Activated naive CD4-positive, alpha-beta T cell treated with anti-CD3 and anti-CD28 coated beads for 36 hours (primary cell): Measurements from ENCODE around the gene PTP4A2. TPM values are rescaled to one million over a fixed set of nuclear protein-coding genes. Genes with fewer than 3 reads are reported as not detected.
"Not testable (repeated sequence)": the region's sequence is repeated elsewhere in the genome, so short reads cannot be mapped to it uniquely, and the experiment has no call there.

ENCODE experiments used
- CTCF ChIA-PET: fragments of 350-600 bp; sonication (Branson Sonifier 250); formaldehyde crosslinking; loops from one replicate; lab custom pipeline; 2021; ENCODE audit warnings: antibody characterized with exemption; lab: Charles Lee
- DNase-seq: peaks from one replicate; pipeline ENCODE4 v3.0.0-alpha.2; 2020
- H3K27ac Mint-ChIP-seq: one replicate; pipeline ENCODE4 v1.8.0; 2021; ENCODE audit warnings: mild to moderate bottlenecking, mixed read lengths
- H3K27me3 Mint-ChIP-seq: one replicate; pipeline ENCODE4 v1.8.0; 2021; ENCODE audit warnings: low read depth, mixed read lengths
- H3K36me3 Mint-ChIP-seq: one replicate; pipeline ENCODE4 v1.8.0; 2021; ENCODE audit warnings: low read depth, mixed read lengths
- H3K4me1 Mint-ChIP-seq: one replicate; pipeline ENCODE4 v1.8.0; 2021; ENCODE audit warnings: low read depth, mixed read lengths
- H3K4me3 Mint-ChIP-seq: one replicate; pipeline ENCODE4 v1.8.0; 2021; ENCODE audit warnings: mild to moderate bottlenecking, moderate library complexity, mixed read lengths
- H3K9me3 Mint-ChIP-seq: one replicate; pipeline ENCODE4 v1.8.0; 2021; ENCODE audit warnings: mixed read lengths
- intact Hi-C: fragments of 100-400 bp; cut with micrococcal nuclease; formaldehyde crosslinking; loops from one replicate; pipeline ENCODE4 v1.15.1; 2023
- total RNA-seq, 2 experiments: library from RNA; stranded (reverse); gene quantifications; one replicate each; pipeline ENCODE4 v1.2.3, GENCODE V29; 2021

PTP4A2 gene
- total RNA-seq, 2 experiments from 2014 or later, result 240 to 263 TPM

GRCh38 chr1:31902510-31902860 is 35.7 kb downstream of the PTP4A2 start:
- Mint-ChIP-seq H3K27ac (no peak overlapping the region), H3K4me1 (peaks cover 20% of the 10 kb centered on the region), H3K4me3 (no peak overlapping the region), H3K27me3 (no peaks in the 10 kb centered on the region), H3K36me3 (peaks cover 10% of the 10 kb centered on the region), H3K9me3 (no peaks in the 10 kb centered on the region)
- intact Hi-C loops, result no loop called here
- CTCF ChIA-PET, result interaction anchor here (1.5 kb wide), 1 partner anchor 9 kb away, joined by 4 read pairs; no protein-coding TSS in a partner anchor
- no peak for DNase-seq

GRCh38 chr1:31901838-31902509 is 36.2 kb downstream of the PTP4A2 start:
- Mint-ChIP-seq H3K36me3 (peaks cover 8% of the 10 kb centered on the region), H3K4me1 (peaks cover 20% of the 10 kb centered on the region), H3K9me3 (no peaks in the 10 kb centered on the region), H3K27ac (no peak overlapping the region), H3K4me3 (no peak overlapping the region), H3K27me3 (no peaks in the 10 kb centered on the region)
- no peak for DNase-seq
- intact Hi-C loops, result no loop called here
- CTCF ChIA-PET, result interaction anchor here (1.0 to 1.5 kb wide), 2 partner anchors 10 to 56 kb away, joined by 3 to 4 read pairs; no protein-coding TSS in a partner anchor

- no peak for DNase-seq
- CTCF ChIA-PET, result interaction anchor here (1.0 kb wide), 1 partner anchor 57 kb away, joined by 3 read pairs; no protein-coding TSS in a partner anchor
- H3K9me3 Mint-ChIP-seq, result no peaks in the 10 kb centered on the region
- H3K4me3 Mint-ChIP-seq, result no peak overlapping the region
- peaks cover 20% of the 10 kb centered on the region for H3K4me1 Mint-ChIP-seq
- H3K36me3 Mint-ChIP-seq, result peaks cover under 1% of the 10 kb centered on the region
- H3K27ac Mint-ChIP-seq, result no peak overlapping the region
- intact Hi-C loops, result no loop called here
- H3K27me3 Mint-ChIP-seq, result no peaks in the 10 kb centered on the region
Measured at GRCh38 chr1:31900790-31901189, 37.4 kb downstream of the PTP4A2 start.

GRCh38 chr1:31897526-31898100 is 40.6 kb downstream of the PTP4A2 start:
- intact Hi-C loops, result no loop called here
- no peak for DNase-seq
- Mint-ChIP-seq H3K9me3 (peaks cover 2% of the 10 kb centered on the region), H3K4me1 (peaks cover 10% of the 10 kb centered on the region), H3K27me3 (no peaks in the 10 kb centered on the region), H3K4me3 (no peak overlapping the region), H3K36me3 (no peaks in the 10 kb centered on the region), H3K27ac (no peak overlapping the region)
- CTCF ChIA-PET, result interaction anchor here (0.7 kb wide), 1 partner anchor 60 kb away, joined by 5 read pairs; no protein-coding TSS in a partner anchor

GRCh38 chr1:31895474-31896198 is 42.5 kb downstream of the PTP4A2 start:
- DNase-seq, intact Hi-C loops, H3K27ac Mint-ChIP-seq, H3K9me3 Mint-ChIP-seq, H3K4me3 Mint-ChIP-seq, H3K36me3 Mint-ChIP-seq, H3K27me3 Mint-ChIP-seq: not testable (repeated sequence)
- CTCF ChIA-PET, result interaction anchor here (1.2 kb wide), 1 partner anchor 21 kb away, joined by 4 read pairs; no protein-coding TSS in a partner anchor
- H3K4me1 Mint-ChIP-seq, result peaks cover 15% of the 10 kb centered on the region

GRCh38 chr1:31891280-31891679 is 46.9 kb downstream of the PTP4A2 start:
- H3K9me3 Mint-ChIP-seq, result peaks cover 2% of the 10 kb centered on the region
- H3K36me3 Mint-ChIP-seq, result peaks cover 4% of the 10 kb centered on the region
- peak; percentile 81 for DNase-seq
- H3K27ac Mint-ChIP-seq, result peak overlapping the region; percentile 90
- H3K4me1 Mint-ChIP-seq, result peaks cover 38% of the 10 kb centered on the region
- intact Hi-C loops, result loop anchor here (1.0 to 2.0 kb wide), 7 partner anchors 20 to 73 kb away; no protein-coding TSS in a partner anchor
- H3K4me3 Mint-ChIP-seq, result no peak overlapping the region
- CTCF ChIA-PET, result interaction anchor here (0.8 to 2.7 kb wide), 4 partner anchors 13 to 73 kb away, joined by 3 to 12 read pairs (median 4); no protein-coding TSS in a partner anchor
- no peaks in the 10 kb centered on the region for H3K27me3 Mint-ChIP-seq

- H3K9me3 Mint-ChIP-seq, result no peaks in the 10 kb centered on the region
- intact Hi-C loops, result no loop called here
- no peak for DNase-seq
- H3K4me3 Mint-ChIP-seq, result no peak overlapping the region
- H3K36me3 Mint-ChIP-seq, result peaks cover 4% of the 10 kb centered on the region
- H3K27ac Mint-ChIP-seq, result peak overlapping the region; percentile 90
- no peaks in the 10 kb centered on the region for H3K27me3 Mint-ChIP-seq
- CTCF ChIA-PET, result interaction anchor here (1.0 to 1.7 kb wide), 2 partner anchors 71 to 99 kb away, joined by 5 read pairs; no protein-coding TSS in a partner anchor
- peaks cover 38% of the 10 kb centered on the region for H3K4me1 Mint-ChIP-seq
Measured at GRCh38 chr1:31888291-31888690, 49.9 kb downstream of the PTP4A2 start.

GRCh38 chr1:31886866-31887265 is 51.3 kb downstream of the PTP4A2 start:
- Mint-ChIP-seq H3K4me3 (no peak overlapping the region), H3K9me3 (no peaks in the 10 kb centered on the region), H3K36me3 (peaks cover 4% of the 10 kb centered on the region), H3K27ac (no peak overlapping the region), H3K27me3 (no peaks in the 10 kb centered on the region), H3K4me1 (peaks cover 34% of the 10 kb centered on the region)
- DNase-seq, result no peak
- intact Hi-C loops, result no loop called here
- CTCF ChIA-PET, result no interaction called here

- intact Hi-C loops, result no loop called here
- DNase-seq, result no peak
- H3K27ac Mint-ChIP-seq, result no peak overlapping the region
- CTCF ChIA-PET, result no interaction called here
- H3K36me3 Mint-ChIP-seq, result peaks cover 4% of the 10 kb centered on the region
- peaks cover 29% of the 10 kb centered on the region for H3K4me1 Mint-ChIP-seq
- no peak overlapping the region for H3K4me3 Mint-ChIP-seq
- H3K27me3 Mint-ChIP-seq, result no peaks in the 10 kb centered on the region
- no peaks in the 10 kb centered on the region for H3K9me3 Mint-ChIP-seq
Measured at GRCh38 chr1:31885851-31886250, 52.3 kb downstream of the PTP4A2 start.

- H3K36me3 Mint-ChIP-seq, result no peaks in the 10 kb centered on the region
- H3K9me3 Mint-ChIP-seq, result no peaks in the 10 kb centered on the region
- no peak overlapping the region for H3K27ac Mint-ChIP-seq
- DNase-seq, result no peak
- no peak overlapping the region for H3K4me3 Mint-ChIP-seq
- H3K27me3 Mint-ChIP-seq, result no peaks in the 10 kb centered on the region
- H3K4me1 Mint-ChIP-seq, result peaks cover 15% of the 10 kb centered on the region
- intact Hi-C loops, result no loop called here
- CTCF ChIA-PET, result no interaction called here
Measured at GRCh38 chr1:31883357-31883942, 54.7 kb downstream of the PTP4A2 start.

- H3K27me3 Mint-ChIP-seq, result no peaks in the 10 kb centered on the region
- peaks cover 10% of the 10 kb centered on the region for H3K4me1 Mint-ChIP-seq
- no peaks in the 10 kb centered on the region for H3K36me3 Mint-ChIP-seq
- intact Hi-C loops, result no loop called here
- H3K27ac Mint-ChIP-seq, result no peak overlapping the region
- no peak for DNase-seq
- no peak overlapping the region for H3K4me3 Mint-ChIP-seq
- CTCF ChIA-PET, result no interaction called here
- H3K9me3 Mint-ChIP-seq, result no peaks in the 10 kb centered on the region
Measured at GRCh38 chr1:31881688-31882000, 56.5 kb downstream of the PTP4A2 start.
